Measurements from ENCODE around the gene PLCZ1.
A peak's percentile ranks its signal among the peaks of the same experiment; 100 is the strongest.
"Not testable (repeated sequence)": the region's sequence is repeated elsewhere in the genome, so short reads cannot be mapped to it uniquely, and the experiment has no call there.

The PLCZ1 gene

GRCh38 chr12:18716236-18716635 lies 21.6 kb downstream of the PLCZ1 start:
- ChIA-PET POLR2A (ENCODE audit: low non-redundant PET) (no interaction called here), CTCF (interaction anchor here (0.7 kb wide), 1 partner anchor 676 kb away, joined by 3 read pairs; no protein-coding TSS in a partner anchor)
- H3K27ac ChIP-seq = no peak overlapping the region
- TF ChIP-seq CTCF (conservative IDR thresholded peaks at IDR 0.05; ENCODE audit: low read depth) = no peak
- no peak for DNase-seq (ENCODE audit: low spot score)

- DNase-seq (ENCODE audit: low spot score) = no peak
- ChIA-PET CTCF (no interaction called here), POLR2A (ENCODE audit: low non-redundant PET) (no interaction called here)
- TF ChIP-seq CTCF (conservative IDR thresholded peaks at IDR 0.05; ENCODE audit: low read depth) = no peak
- no peak overlapping the region for H3K27ac ChIP-seq
Observed at GRCh38 chr12:18706798-18707197, 31.0 kb downstream of the PLCZ1 start.

- no peak for DNase-seq (ENCODE audit: low spot score)
- no peak overlapping the region for H3K27ac ChIP-seq
- ChIA-PET CTCF (no interaction called here), POLR2A (ENCODE audit: low non-redundant PET) (no interaction called here)
- no peak for TF ChIP-seq CTCF (conservative IDR thresholded peaks at IDR 0.05; ENCODE audit: low read depth)
Observed at GRCh38 chr12:18703911-18704310, 33.9 kb downstream of the PLCZ1 start.

- no peak overlapping the region for H3K27ac ChIP-seq
- no peak for TF ChIP-seq CTCF (conservative IDR thresholded peaks at IDR 0.05; ENCODE audit: low read depth)
- CTCF ChIA-PET = no interaction called here
- DNase-seq (ENCODE audit: low spot score) = no peak
- POLR2A ChIA-PET (ENCODE audit: low non-redundant PET) = no interaction called here
Observed at GRCh38 chr12:18703321-18703720, 34.5 kb downstream of the PLCZ1 start.

- CTCF ChIA-PET = interaction anchor here (0.6 to 0.7 kb wide), 2 partner anchors 46 to 541 kb away, joined by 3 to 5 read pairs; no protein-coding TSS in a partner anchor
- no peak overlapping the region for H3K27ac ChIP-seq
- no peak for TF ChIP-seq CTCF (conservative IDR thresholded peaks at IDR 0.05; ENCODE audit: low read depth)
- DNase-seq (ENCODE audit: low spot score) = peak; percentile 23
- POLR2A ChIA-PET (ENCODE audit: low non-redundant PET) = no interaction called here
Observed at GRCh38 chr12:18700271-18700670, 37.5 kb downstream of the PLCZ1 start.

GRCh38 chr12:18696971-18697602 lies 40.7 kb downstream of the PLCZ1 start:
- TF ChIP-seq CTCF (conservative IDR thresholded peaks at IDR 0.05; ENCODE audit: low read depth) = no peak
- POLR2A ChIA-PET (ENCODE audit: low non-redundant PET) = no interaction called here
- CTCF ChIA-PET = no interaction called here
- peak; percentile 41 for DNase-seq (ENCODE audit: low spot score)
- H3K27ac ChIP-seq = no peak overlapping the region

GRCh38 chr12:18693986-18694385 lies 43.8 kb downstream of the PLCZ1 start:
- POLR2A ChIA-PET (ENCODE audit: low non-redundant PET) = not testable (repeated sequence)

More at GRCh38 chr12:18693986-18694385, 43.8 kb downstream of the PLCZ1 start:
- DNase-seq (ENCODE audit: low spot score); H3K27ac ChIP-seq; CTCF ChIA-PET: not testable (repeated sequence)
